Transverse colon (tissue), 4 donors: ENCODE measurements around the gene KCTD16.

Experiments used
- POLR2AphosphoS5 ChIP-seq, 3 donors: sonication (generic); formaldehyde crosslinking; IDR thresholded peaks; one replicate each; pipeline ENCODE4 v1.6.1; 2016; ENCODE audit warnings: antibody characterized with exemption in 3 of 3
- TF ChIP-seq, protein P1 (sequence below), 5 experiments: fragments of 200-600 bp in 3 of 5; fragments of 450-650 bp in 2 of 5; sonication (generic) in 3 of 5; IDR thresholded peaks; 1 replicate in 2 of 5; 2 replicates in 3 of 5; pipeline ENCODE4 v1.5.1; 2016 to 2017; ENCODE audit warnings: antibody characterized with exemption in 5 of 5, inconsistent platforms in 3 of 5, mild to moderate bottlenecking in 2 of 5, moderate library complexity in 1 of 5

- TF ChIP-seq, protein P1, sequence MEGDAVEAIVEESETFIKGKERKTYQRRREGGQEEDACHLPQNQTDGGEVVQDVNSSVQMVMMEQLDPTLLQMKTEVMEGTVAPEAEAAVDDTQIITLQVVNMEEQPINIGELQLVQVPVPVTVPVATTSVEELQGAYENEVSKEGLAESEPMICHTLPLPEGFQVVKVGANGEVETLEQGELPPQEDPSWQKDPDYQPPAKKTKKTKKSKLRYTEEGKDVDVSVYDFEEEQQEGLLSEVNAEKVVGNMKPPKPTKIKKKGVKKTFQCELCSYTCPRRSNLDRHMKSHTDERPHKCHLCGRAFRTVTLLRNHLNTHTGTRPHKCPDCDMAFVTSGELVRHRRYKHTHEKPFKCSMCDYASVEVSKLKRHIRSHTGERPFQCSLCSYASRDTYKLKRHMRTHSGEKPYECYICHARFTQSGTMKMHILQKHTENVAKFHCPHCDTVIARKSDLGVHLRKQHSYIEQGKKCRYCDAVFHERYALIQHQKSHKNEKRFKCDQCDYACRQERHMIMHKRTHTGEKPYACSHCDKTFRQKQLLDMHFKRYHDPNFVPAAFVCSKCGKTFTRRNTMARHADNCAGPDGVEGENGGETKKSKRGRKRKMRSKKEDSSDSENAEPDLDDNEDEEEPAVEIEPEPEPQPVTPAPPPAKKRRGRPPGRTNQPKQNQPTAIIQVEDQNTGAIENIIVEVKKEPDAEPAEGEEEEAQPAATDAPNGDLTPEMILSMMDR (IDR thresholded peaks at IDR 0.05) = no peak
- TF ChIP-seq POLR2AphosphoS5 (IDR thresholded peaks at IDR 0.05) = no peak
Measured at GRCh38 chr5:144142824-144143162, 27.9 kb upstream of the KCTD16 start.
